Liver (tissue), 9 donors: ENCODE measurements around the gene RBP4. TPM values are rescaled to one million over a fixed set of nuclear protein-coding genes. Genes with fewer than 3 reads are reported as not detected.

Experiments used
- DNase-seq: peaks from one replicate; pipeline ENCODE4 v3.0.0-alpha.2; 2017; ENCODE audit warnings: low spot score
- H3K27ac ChIP-seq, 2 donors: one replicate each; pipeline ENCODE4 v1.7.0; 2013; ENCODE audit warnings: inconsistent platforms in 2 of 2, low read length in 2 of 2, control low read depth in 1 of 2, low read depth in 1 of 2, mild to moderate bottlenecking in 1 of 2
- H3K27me3 ChIP-seq, 4 donors: one replicate each; pipeline versions ENCODE4 v1.6.1 to v1.7.0; 2013; ENCODE audit warnings: low read length in 3 of 4, inconsistent platforms in 1 of 4, mild to moderate bottlenecking in 1 of 4, moderate library complexity in 1 of 4; ENCODE audit not compliant: control insufficient read depth in 4 of 4, insufficient read depth in 4 of 4
- H3K36me3 ChIP-seq, 4 donors: one replicate each; pipeline versions ENCODE4 v1.6.1 to v1.7.0; 2013; ENCODE audit warnings: low read length in 3 of 4, mild to moderate bottlenecking in 3 of 4, low read depth in 1 of 4, moderate library complexity in 1 of 4; ENCODE audit not compliant: control insufficient read depth in 4 of 4, insufficient read depth in 3 of 4
- H3K4me1 ChIP-seq, 4 donors: one replicate each; pipeline versions ENCODE4 v1.6.1 to v1.7.0; 2013; ENCODE audit warnings: low read length in 3 of 4, mild to moderate bottlenecking in 3 of 4, moderate library complexity in 1 of 4; ENCODE audit not compliant: control insufficient read depth in 4 of 4, insufficient read depth in 4 of 4
- H3K4me3 ChIP-seq, 3 donors: one replicate each; pipeline versions ENCODE4 v1.6.1 to v1.7.0; 2013; ENCODE audit warnings: low read length in 3 of 3, control low read depth in 1 of 3, low read depth in 1 of 3, mild to moderate bottlenecking in 1 of 3
- H3K9ac ChIP-seq, 2 donors: one replicate each; pipeline ENCODE4 v1.7.0; 2013; ENCODE audit warnings: low read length in 2 of 2, mild to moderate bottlenecking in 2 of 2, moderate library complexity in 2 of 2, control low read depth in 1 of 2, low read depth in 1 of 2
- H3K9me3 ChIP-seq, 4 donors: one replicate each; pipeline versions ENCODE4 v1.6.1 to v1.7.0; 2013; ENCODE audit warnings: low read length in 3 of 4; ENCODE audit not compliant: control insufficient read depth in 4 of 4
- EGR1 ChIP-seq, 2 donors: IDR thresholded peaks; 2 replicates each; pipeline ENCODE4 v1.6.1; 2016 to 2018; ENCODE audit warnings: antibody characterized with exemption in 2 of 2, low read depth in 2 of 2
- FOXA1 ChIP-seq: IDR thresholded peaks from 2 replicates; pipeline ENCODE4 v1.6.1; 2016; ENCODE audit warnings: antibody characterized with exemption
- GABPA ChIP-seq, 2 donors: IDR thresholded peaks in 1 of 2; conservative IDR thresholded peaks in 1 of 2; 2 replicates each; pipeline ENCODE4 v1.6.1; 2016; ENCODE audit warnings: antibody characterized with exemption in 2 of 2, mild to moderate bottlenecking in 1 of 2, moderate library complexity in 1 of 2
- HNF4G ChIP-seq: IDR thresholded peaks from 2 replicates; pipeline ENCODE4 v1.6.1; 2016; ENCODE audit warnings: antibody characterized with exemption
- NR2F2 ChIP-seq: IDR thresholded peaks from 2 replicates; pipeline ENCODE4 v1.6.1; 2016; ENCODE audit warnings: antibody characterized with exemption
- RXRA ChIP-seq, 2 donors: IDR thresholded peaks; 2 replicates each; pipeline ENCODE4 v1.6.1; 2017 to 2018; ENCODE audit warnings: antibody characterized with exemption in 2 of 2, mild to moderate bottlenecking in 1 of 2
- SP1 ChIP-seq: IDR thresholded peaks from 2 replicates; pipeline ENCODE4 v1.6.1; 2018; ENCODE audit warnings: antibody characterized with exemption, mild to moderate bottlenecking
- YY1 ChIP-seq: IDR thresholded peaks from 2 replicates; pipeline ENCODE4 v1.6.1; 2016; ENCODE audit warnings: antibody characterized with exemption, mild to moderate bottlenecking
- WGBS: extraction: QIAGEN DNeasy Blood & Tissue Kit; methylation state at CpG from one replicate; pipeline ENCODE4 v1.1.7; 2013; 5-methylcytosine and 5-hydroxymethylcytosine counted together
- polyA plus RNA-seq, 2 donors: library from polyadenylated mRNA; stranded (reverse) in 1 of 2; unstranded in 1 of 2; fragments of 200-250 nt in 1 of 2; fragments of >200 nt in 1 of 2; fragmentation: Nextera tagmentation in 1 of 2; extraction: Ambion mirVana in 1 of 2; gene quantifications; one replicate each; pipeline versions ENCODE4 v1.2.1 to v1.2.3, GENCODE V29; 2013 to 2015
- total RNA-seq, 2 donors: library from RNA; depleted of rRNA; stranded (reverse); fragments of >200 nt; gene quantifications; one replicate each; pipeline ENCODE4 v1.2.3, GENCODE V29; 2014
- TF ChIP-seq, protein P1 (sequence below): IDR thresholded peaks from 2 replicates; pipeline ENCODE4 v1.6.1; 2016; ENCODE audit warnings: antibody characterized with exemption
- TF ChIP-seq, protein P2 (sequence below): fragments of 150-350 bp; IDR thresholded peaks from 2 replicates; pipeline ENCODE4 v1.5.1; 2017; ENCODE audit warnings: improper control_type of control experiment, low read depth, low read length; ENCODE audit not compliant: missing input control
- TF ChIP-seq, protein P3 (sequence below): IDR thresholded peaks from 2 replicates; pipeline ENCODE4 v1.6.1; 2016; ENCODE audit warnings: antibody characterized with exemption
- donor health status: healthy.
- donor health status: healthy.
- donor health status: healthy.
- donor health status: healthy.
- donor health status: healthy.

RBP4 gene
- total and polyA plus RNA-seq, 4 donors: 1,174 to 10,329 (median 3,953) TPM

DNA sequence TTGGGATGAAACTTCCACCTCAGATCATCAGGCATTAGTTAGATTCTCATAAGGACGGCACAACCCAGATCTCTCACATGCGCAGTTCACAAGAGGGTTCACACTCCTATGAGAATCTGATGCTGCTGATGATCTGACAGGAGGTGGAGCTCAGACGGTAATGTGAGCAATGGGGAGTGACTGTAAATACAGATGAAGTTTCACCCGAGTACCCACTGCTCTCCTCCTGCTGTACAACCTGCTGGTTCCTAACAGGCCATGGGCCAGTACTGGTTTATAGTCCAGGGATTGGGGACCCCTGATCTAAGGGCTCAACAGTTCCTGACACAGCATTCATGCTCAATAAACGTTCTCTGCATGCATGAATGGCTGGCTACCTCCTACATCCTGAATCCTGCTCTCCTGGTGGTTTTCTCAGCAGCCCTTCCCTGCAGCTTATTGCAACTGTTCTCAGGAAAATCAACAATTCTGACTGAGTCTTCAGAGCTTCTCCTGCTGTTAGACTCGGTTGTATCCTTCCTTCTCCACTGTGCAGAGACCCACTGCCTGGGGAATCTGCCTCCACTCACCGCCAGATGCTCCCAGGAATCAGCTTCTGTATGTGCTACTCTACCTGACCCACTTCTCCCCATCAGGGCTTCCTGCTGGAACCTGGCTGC is 28.7 kb upstream of the RBP4 start:
- Histone ChIP-seq H3K4me1 (no peaks in the 10 kb centered on the region), H3K27ac (no peak overlapping the region), H3K27me3 (no peaks in the 10 kb centered on the region), H3K9me3 (no peaks in the 10 kb centered on the region), H3K9ac (no peak overlapping the region), H3K4me3 (no peak overlapping the region), H3K36me3 (no peaks in the 10 kb centered on the region)
- no peak for DNase-seq
- no peak for TF ChIP-seq HNF4G
- TF ChIP-seq RXRA (IDR thresholded peaks at IDR 0.05): no peak
- TF ChIP-seq, protein P1, sequence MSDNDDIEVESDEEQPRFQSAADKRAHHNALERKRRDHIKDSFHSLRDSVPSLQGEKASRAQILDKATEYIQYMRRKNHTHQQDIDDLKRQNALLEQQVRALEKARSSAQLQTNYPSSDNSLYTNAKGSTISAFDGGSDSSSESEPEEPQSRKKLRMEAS: no peak
- TF ChIP-seq YY1: no peak
- TF ChIP-seq NR2F2: no peak
- no peak for TF ChIP-seq FOXA1
- WGBS: 80% methylated on average over 7 of the region's 7 CpGs

DNA sequence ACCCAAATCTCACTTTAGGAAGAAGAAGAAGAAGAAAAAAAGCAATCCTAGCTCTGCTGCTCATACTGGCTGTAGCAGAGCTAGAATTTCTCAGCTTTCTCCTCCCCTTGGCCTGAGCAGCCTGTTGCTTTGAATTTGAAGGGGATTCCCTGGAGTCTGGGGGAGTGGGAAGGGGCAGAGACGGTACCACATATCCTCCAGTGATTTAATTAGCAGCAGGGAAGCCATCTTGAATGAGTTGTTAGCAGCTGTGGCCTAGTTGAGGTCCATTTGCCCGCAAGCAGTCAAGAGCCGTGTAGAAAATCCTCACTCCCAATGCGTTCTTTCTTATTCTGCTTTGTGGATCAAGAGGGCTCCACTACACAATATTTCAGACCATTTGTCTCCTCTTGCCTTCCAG is 27.8 kb upstream of the RBP4 start:
- TF ChIP-seq, protein P2, sequence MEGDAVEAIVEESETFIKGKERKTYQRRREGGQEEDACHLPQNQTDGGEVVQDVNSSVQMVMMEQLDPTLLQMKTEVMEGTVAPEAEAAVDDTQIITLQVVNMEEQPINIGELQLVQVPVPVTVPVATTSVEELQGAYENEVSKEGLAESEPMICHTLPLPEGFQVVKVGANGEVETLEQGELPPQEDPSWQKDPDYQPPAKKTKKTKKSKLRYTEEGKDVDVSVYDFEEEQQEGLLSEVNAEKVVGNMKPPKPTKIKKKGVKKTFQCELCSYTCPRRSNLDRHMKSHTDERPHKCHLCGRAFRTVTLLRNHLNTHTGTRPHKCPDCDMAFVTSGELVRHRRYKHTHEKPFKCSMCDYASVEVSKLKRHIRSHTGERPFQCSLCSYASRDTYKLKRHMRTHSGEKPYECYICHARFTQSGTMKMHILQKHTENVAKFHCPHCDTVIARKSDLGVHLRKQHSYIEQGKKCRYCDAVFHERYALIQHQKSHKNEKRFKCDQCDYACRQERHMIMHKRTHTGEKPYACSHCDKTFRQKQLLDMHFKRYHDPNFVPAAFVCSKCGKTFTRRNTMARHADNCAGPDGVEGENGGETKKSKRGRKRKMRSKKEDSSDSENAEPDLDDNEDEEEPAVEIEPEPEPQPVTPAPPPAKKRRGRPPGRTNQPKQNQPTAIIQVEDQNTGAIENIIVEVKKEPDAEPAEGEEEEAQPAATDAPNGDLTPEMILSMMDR: no peak
- TF ChIP-seq, protein P3, sequence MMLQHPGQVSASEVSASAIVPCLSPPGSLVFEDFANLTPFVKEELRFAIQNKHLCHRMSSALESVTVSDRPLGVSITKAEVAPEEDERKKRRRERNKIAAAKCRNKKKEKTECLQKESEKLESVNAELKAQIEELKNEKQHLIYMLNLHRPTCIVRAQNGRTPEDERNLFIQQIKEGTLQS: no peak
- no peak overlapping the region for H3K9ac ChIP-seq
- no peaks in the 10 kb centered on the region for H3K4me1 ChIP-seq
- no peaks in the 10 kb centered on the region for H3K9me3 ChIP-seq
- WGBS: 93% methylated on average over 4 of the region's 4 CpGs
- no peaks in the 10 kb centered on the region for H3K36me3 ChIP-seq
- H3K27ac ChIP-seq: no peak overlapping the region
- H3K4me3 ChIP-seq: no peak overlapping the region
- H3K27me3 ChIP-seq: no peaks in the 10 kb centered on the region
- DNase-seq: no peak

DNA sequence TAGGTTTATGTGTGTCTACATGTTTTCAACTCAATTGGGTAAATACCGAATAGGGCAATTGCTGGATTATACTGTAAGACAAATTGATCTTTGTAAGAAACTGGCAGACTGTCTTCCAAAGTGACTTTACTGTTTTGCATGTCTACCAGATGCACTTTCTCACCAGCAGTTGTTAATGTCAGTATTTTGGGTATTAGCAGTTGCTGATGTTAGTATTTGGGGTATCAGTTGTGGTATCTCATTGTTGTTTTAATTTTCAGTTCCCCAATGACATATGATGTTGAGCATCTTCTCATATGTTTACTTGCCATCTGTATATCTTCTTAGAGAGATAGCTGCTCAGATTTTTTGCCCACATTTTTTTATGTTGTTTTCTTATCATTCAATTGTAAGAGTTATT is 21.9 kb upstream of the RBP4 start:
- Histone ChIP-seq H3K27me3 (no peaks in the 10 kb centered on the region), H3K27ac (no peak overlapping the region), H3K9ac (no peak overlapping the region), H3K9me3 (no peaks in the 10 kb centered on the region), H3K4me1 (no peaks in the 10 kb centered on the region), H3K4me3 (no peak overlapping the region), H3K36me3 (no peaks in the 10 kb centered on the region)
- 96% methylated on average over 1 of the region's 1 CpG for WGBS
- TF ChIP-seq, protein P3: no peak
- TF ChIP-seq EGR1 (IDR thresholded peaks at IDR 0.05; ENCODE audit: low read depth in 2 of 2): no peak
- TF ChIP-seq GABPA (IDR thresholded peaks at IDR 0.05 in 1 of 2, conservative IDR thresholded peaks at IDR 0.05 in 1 of 2): no peak
- no peak for TF ChIP-seq NR2F2
- no peak for TF ChIP-seq HNF4G
- no peak for TF ChIP-seq SP1
- no peak for TF ChIP-seq FOXA1
- DNase-seq: no peak
